ENCODE measurements around the gene RBFOX1.
"Not testable (repeated sequence)": the region's sequence is repeated elsewhere in the genome, so short reads cannot be mapped to it uniquely, and the experiment has no call there.

The RBFOX1 gene

GRCh38 chr16:7458144-7458543, 125.5 kb downstream of the RBFOX1 start:
- DNase-seq, result no peak

DNA sequence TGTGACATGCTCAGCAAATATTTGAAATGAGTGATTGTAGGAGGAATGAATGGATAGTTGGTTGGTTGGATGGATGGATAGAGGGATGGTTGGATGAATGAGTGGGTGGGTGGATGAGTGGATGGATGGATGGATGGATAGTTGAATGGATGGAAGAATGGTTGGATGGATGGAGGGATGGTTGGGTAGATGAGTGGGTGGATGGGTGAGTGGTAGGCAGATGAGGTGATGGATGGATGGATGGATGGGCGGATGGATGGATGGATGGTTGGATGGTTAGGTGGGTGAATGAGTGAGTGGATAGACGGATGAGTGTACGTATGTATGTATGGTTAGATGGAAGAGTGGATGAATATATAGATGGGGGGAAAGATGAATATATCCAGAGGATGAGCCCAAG, 137.7 kb downstream of the RBFOX1 start:
- no peak for DNase-seq

GRCh38 chr16:7471268-7471667, 138.6 kb downstream of the RBFOX1 start:
- DNase-seq, result no peak

- DNase-seq, result peak in 4 of 51 donors; percentile 0 to 13 (median 7)
These were observed 149.4 kb downstream of the RBFOX1 start for GRCh38 chr16:7482032-7482431.

DNA sequence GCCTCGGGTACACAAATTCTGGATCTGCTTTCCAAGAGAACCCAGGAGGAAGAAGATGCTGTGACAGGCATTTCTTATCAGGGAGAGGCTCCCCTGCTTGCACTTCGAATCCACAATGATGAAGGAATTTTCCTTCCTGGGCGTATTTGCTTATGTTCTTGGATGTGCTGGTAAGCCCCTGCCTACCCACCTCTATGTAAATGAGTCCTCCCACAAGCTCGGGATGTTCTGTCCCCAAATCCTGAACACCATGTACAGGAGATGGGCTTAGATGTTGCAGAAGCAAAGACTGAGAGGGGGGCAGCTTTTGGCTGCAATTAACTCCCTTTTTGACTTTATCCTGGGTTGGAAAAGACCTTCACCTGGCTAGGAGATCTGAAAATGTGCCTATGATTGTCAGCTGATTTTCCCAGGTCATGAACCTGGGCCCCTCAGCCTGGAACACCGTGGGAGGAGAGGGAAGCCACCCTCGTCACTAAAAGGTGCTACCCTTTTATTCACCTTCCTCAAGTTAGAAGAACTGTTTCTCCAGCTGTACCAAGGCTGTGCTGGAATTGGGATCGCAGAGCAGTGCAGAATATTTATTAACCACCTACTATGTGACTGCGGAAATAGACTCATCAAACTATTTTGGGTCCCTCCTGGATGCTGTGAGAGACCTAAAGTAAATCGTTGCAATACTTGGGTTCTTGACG, 150.1 kb downstream of the RBFOX1 start:
- peak in 1 of 51 donors; percentile 33 for DNase-seq

DNA sequence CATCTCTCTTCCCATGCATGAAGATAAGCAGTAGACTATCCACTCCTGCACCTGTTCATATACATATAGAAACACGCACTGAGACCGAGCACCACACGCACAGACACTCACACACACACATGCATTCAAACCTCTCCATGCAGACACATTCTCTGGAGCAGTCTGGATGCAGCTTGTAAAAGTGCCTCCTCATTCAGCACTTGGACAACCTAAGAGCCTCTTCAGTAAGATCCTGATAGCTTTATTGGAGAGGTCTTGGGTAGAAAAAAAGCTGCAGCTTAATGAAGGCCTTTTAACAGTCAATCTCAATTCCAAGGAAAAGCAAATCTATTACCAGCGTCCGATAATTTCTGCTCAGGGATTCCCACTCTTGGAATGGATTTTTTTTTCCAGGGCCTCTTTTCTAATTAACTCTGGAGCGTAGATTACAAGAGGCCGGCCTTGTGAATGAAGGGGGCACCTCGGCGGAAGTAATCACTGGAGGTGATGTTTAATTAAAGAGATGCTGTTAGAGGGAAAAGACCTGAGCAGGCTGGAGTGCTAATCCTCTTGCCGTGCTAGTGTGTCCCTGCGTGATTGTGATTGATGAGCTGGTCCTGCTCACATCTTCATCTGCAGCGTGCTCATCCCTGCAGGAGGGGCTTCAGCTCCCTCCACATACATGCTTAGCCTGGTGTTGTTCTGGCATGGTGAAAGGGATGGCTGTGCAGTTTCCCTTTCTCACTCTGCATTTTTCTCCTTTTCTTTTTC, 155.1 kb downstream of the RBFOX1 start:
- DNase-seq, result no peak

DNA sequence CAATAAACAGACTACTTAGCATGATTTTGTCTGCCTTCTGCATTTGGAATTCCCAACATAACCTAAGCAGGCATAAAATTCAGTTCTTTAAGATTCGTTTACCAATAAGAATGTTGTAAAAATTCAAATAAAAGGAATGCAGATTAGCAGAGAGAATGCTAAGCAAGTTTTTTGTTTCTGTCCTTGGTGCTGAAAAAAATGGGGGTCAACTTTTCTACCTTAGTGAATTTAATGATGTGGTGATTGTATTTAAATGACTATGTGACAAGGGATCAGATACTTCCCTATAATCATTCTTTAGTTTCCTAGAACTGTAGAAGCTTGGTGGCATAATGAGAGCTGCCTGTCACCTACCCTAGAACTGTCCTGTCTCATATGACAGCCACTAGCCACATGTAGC, 159.5 kb downstream of the RBFOX1 start:
- DNase-seq, result no peak

DNA sequence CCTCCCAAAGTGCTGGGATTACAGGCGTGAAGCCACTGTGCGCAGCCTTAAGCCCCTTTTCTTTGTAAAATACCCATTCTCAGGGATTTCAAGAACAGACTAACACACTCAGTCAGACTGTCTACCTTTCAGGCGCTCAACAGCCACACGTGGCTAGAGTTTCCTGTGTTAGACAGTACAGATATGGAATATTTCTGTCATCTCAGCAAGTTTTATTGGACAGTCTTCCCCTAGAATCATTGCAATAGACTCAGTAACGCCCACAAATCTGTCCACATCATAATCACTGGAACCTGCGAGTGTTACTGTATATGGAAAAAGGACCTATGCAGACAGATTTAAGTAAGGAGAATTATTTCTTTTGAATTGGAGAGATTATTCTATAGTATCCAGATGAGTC, 160.5 kb downstream of the RBFOX1 start:
- DNase-seq, result no peak

- DNase-seq, result no peak
These were observed 165.0 kb downstream of the RBFOX1 start for GRCh38 chr16:7497691-7498090.

DNA sequence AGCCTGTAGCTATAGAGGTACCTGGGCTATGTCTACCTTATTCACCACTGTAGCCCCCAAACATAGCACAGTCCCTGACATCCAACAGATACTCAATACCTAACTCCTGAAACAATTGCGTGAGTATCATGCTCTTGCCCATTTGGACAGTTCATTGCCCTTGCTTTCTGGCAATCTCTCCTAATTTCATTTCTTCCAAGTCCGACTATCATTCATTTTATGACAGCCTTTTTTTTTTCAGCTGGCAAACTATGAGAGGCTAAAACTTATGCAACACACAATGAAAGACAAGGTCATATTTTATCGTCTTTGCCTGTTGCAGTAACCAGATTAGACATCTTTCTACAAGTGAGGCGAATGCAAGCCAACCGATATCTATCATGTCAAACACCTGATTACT, 169.2 kb downstream of the RBFOX1 start:
- no peak for DNase-seq

DNA sequence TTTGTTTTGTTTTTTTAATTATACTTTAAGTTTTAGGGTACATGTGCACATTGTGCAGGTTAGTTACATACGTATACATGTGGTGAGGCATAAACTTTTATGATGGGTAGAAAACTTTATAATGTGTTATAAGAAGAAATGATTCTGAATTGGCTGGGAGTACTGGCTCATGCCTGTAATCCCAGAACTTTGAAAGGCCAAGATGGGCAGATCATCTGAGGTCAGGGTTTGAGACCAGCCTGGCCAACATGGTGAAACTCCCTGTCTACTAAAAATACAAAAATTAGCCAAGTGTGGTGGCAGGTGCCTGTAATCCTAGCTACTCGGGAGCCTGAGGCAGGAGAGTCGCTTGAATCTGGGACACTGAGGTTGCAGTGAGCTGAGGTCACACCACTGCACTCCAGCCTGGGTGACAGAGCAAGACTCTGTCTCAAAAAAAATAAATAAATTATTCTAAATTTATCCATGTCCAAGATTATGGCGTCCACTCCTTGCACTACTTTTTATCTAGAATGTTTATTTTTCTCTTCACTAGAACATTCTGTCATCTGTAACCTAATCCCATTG, 170.0 kb downstream of the RBFOX1 start:
- DNase-seq, result not testable (repeated sequence)

GRCh38 chr16:7503666-7504065, 171.0 kb downstream of the RBFOX1 start:
- no peak for DNase-seq

DNA sequence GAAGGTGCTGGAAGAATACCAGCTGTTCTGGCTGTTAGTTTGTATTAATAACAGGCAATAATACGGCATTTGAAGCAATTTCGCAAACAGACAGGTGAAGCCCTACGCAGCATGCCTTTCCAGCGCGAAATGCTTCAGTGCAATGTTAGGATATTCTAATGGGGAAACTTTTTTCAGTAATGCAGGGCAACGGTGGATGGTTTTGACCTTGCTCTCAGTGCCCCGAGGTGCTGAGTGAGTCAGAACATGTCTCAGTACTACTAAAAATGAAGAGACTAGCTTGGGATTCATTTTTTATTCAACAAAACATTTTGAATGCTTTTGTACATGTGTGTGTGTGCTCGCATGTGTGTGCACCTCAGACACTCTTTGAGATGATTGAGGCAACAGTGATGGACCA, 172.2 kb downstream of the RBFOX1 start:
- no peak for DNase-seq

DNA sequence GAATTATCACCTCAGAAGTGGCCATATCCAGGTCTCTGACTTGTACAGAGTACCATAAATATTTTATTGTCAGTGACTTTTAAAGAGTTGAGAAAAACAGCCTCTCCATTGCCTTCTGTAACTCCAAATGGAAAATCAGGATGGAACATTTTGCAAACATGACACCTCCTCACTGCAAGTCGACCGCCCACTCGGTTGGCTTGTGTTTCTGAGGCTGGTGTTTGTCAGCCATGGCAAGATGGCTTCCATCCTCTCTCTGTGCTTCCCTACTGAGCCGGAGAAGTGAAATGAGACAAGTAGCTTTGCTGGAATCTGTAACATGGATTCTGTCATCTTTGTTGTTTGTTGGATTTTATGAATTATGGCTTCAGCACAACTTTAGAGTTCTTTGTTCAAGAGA, 172.8 kb downstream of the RBFOX1 start:
- no peak for DNase-seq

- no peak for DNase-seq
These were observed 173.7 kb downstream of the RBFOX1 start for GRCh38 chr16:7506363-7506762.

DNA sequence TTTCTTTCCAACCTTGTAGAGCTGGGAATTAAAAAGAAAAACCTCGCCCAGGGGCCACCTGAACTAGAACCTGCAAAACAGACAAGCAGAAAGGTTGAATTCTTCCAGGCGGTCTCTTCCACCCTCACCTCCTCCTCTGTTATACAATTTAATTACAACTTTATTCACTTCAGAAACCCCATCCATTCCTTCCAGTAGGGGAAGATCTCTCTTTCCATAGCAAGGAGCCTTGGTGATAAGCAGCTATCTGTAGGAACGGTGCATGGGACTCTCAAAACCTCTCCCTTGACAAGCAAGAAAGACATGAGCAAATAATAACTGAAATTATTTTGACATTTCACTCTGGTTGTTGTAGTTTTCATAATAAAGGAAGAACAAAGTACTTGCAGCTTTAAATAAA, 176.0 kb downstream of the RBFOX1 start:
- no peak for DNase-seq

DNA sequence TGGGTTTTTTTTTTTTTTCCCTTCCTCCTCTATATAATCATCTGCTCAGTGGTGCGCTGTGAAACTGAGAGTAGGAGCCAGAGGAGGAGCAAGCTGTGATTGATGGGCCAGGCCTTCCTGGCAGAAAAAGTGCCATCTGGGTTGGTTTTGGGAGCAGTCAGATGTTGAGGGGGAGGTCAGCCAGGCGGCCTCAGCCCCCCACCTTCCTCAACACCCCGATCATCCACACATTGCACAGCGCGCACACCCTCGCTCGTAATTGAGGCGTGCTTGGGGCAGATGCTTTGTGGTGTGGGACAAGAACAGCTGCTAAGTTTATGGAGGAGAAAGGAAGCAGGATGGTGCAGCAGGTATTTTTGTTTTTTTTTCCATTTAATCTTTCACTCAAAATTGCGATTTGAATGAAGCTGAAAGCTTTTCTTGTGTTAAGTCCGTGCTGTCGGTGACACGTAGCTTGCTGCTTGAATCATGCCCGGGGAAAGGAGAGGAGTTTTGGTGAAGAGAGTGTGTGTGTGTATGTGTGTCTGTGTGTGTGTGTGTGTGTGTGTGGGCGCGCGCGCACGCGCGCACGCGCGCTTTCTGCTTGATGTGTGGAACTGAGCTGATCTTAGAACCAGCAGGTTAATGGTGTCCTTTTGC, 177.4 kb downstream of the RBFOX1 start:
- DNase-seq, result peak in 1 of 51 donors; percentile 12

DNA sequence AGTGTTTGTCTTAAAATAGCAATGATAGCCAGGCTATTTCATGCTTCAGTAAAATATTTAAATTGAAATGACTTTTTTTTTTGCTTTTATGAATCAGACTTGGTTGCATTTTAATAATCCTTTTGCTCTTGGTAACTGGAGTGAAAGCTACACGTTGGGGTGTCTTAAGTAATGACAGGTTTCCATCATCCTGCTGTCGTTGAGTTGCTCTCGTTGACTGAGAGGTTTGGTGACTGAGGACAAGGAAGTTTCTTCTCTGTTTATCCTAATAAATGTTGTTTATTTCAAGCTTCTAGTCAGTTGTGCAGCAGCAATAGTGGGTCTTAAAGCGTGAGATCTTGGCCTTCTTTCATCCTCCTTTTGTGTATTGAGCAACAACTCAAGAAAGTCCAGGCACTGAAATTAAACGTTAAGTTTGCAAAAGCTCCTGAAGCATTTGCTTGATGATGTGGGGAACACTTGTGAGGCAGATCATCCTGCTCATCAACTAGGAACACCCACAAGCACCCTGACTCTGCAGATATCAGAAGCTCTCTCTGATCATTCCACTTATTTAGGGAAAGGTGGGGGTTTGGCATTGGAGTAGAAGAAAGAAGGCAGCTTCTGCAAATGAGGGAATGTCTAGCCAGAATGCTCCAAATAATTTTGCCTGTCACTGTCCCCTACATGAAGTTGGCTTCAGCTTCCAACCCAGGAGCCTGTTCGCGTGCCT, 179.1 kb downstream of the RBFOX1 start:
- DNase-seq, result no peak

GRCh38 chr16:7512503-7512902, 179.9 kb downstream of the RBFOX1 start:
- DNase-seq, result no peak

DNA sequence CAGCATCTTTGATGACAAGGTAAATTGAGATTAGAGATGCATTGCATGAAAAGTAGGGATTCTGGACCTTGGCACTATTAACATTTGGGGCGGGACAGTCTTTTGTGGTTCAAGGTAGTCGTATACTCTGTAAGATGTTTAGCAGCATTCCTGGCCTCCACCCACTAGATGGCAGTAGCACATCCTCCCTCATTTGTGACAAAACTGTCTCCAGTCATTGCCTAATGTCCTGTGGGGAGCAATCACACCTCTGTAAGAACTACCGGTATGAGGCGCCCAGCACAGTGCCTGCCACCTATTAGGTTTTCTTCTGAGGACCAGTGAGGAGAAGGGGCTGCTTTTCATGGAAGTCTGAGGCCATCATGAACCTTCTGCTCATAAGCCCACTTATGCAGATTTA, 180.8 kb downstream of the RBFOX1 start:
- no peak for DNase-seq

DNA sequence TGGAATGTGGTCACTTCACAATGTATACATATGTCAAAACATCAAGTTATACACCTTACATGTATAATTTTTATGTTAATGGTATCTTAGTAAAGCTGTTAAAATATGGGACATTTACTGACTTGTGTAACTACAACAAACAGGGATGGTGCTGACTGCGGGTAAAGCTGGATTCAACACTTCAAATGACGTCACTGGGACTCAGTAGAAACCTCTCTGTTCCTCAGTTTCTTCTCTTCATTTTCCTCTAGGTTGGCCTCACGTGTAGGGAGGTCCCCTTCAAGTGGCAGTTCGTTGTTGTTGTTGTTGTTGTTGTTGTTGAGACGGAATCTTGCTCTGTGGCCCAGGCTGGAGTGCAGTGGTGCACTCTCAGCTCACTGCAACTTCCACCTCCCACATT, 182.9 kb downstream of the RBFOX1 start:
- no peak for DNase-seq

DNA sequence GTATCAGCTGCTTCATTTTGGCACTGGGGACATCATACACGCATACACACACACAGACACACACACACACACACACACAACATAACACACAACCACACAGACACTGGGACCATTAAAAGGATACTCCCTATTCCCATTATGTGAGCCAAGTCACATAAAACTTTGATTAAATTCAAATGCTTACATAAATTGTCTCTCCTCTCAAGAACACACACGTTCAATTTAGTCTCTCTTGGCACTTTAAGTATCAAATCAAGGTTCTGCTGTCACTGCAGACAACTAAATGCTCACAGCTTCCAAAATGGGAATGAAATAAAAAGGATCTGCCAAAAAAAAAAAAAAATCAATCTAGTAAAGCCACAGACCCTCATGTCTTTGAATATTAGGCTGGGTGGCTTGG, 184.9 kb downstream of the RBFOX1 start:
- no peak for DNase-seq

Measured in hypothalamus (tissue), 51 donors.